Calu3 (cell line): ENCODE data around the gene FSTL1. TPM values are rescaled to one million over a fixed set of nuclear protein-coding genes. Genes with fewer than 3 reads are reported as not detected.

Experiments used
- BruUV-seq: library from RNA; stranded (reverse); fragments of 400-500 nt; replicated peaks from 2 replicates; lab custom pipeline; 2021; lab: Mats Ljungman, UMichigan
- CTCF ChIA-PET: fragments of 300-600 bp; sonication (Branson Sonifier 250); formaldehyde crosslinking; loops from one replicate; lab custom pipeline; 2022; ENCODE audit warnings: antibody characterized with exemption; lab: Charles Lee
- DNase-seq: peaks from one replicate; pipeline ENCODE4 v3.0.0; 2022
- H3K27ac Mint-ChIP-seq: one replicate; pipeline ENCODE4 v1.8.0; 2022; ENCODE audit warnings: mixed read lengths; ENCODE audit not compliant: unreplicated experiment
- H3K27me3 Mint-ChIP-seq: one replicate; pipeline ENCODE4 v1.8.0; 2022; ENCODE audit warnings: mixed read lengths; ENCODE audit not compliant: unreplicated experiment
- H3K36me3 Mint-ChIP-seq: one replicate; pipeline ENCODE4 v1.8.0; 2022; ENCODE audit warnings: mild to moderate bottlenecking, moderate library complexity, mixed read lengths; ENCODE audit not compliant: insufficient read depth, unreplicated experiment
- H3K4me1 Mint-ChIP-seq: one replicate; pipeline ENCODE4 v1.8.0; 2022; ENCODE audit warnings: mild to moderate bottlenecking, low read depth, mixed read lengths; ENCODE audit not compliant: unreplicated experiment
- H3K4me3 Mint-ChIP-seq: one replicate; pipeline ENCODE4 v1.8.0; 2022; ENCODE audit warnings: mild to moderate bottlenecking, low read depth, moderate library complexity, mixed read lengths; ENCODE audit not compliant: unreplicated experiment
- H3K9me3 Mint-ChIP-seq: one replicate; pipeline ENCODE4 v1.8.0; 2022; ENCODE audit warnings: low read depth, mixed read lengths; ENCODE audit not compliant: unreplicated experiment
- CTCF ChIP-seq: fragments of 200-600 bp; IDR thresholded peaks from one replicate; pipeline ENCODE4 v1.8.0; 2022; ENCODE audit warnings: antibody characterized with exemption; ENCODE audit not compliant: unreplicated experiment
- intact Hi-C: fragments of 100-400 bp; cut with micrococcal nuclease; formaldehyde crosslinking; loops from one replicate; pipeline ENCODE4 v1.10.0; 2022; ENCODE audit not compliant: unreplicated experiment
- total RNA-seq: library from RNA; stranded (reverse); gene quantifications from 2 replicates; pipeline ENCODE4 v1.2.3, GENCODE V29; 2022

The FSTL1 gene
- total RNA-seq, 1 experiment from 2014 or later, result 18.5 TPM

DNA sequence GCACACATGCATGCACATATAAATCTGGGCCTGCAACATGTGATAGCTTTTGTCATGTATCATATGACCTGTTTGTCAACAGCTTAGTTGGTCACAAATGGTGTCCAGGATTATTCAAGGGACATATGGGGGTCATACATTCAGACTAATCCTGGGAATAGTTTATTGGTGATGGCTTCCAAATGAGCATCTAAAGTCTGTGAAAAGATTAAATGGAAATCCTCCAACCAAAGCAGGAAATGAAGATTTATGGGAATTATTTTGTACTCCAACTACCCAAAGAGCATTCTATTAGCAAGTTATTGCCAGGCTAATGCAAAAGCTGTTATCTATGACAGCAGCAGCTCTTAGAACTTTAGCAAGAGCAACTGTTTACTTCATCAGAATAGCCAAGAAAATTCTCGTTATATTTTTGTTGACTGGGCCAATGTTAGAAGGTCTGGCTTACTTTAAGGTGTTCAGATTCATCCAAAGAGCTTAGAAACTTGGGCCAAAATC, 7.1 kb downstream of the FSTL1 start:
- CTCF ChIA-PET, result interaction anchor here (0.9 to 2.5 kb wide), 7 partner anchors 12 to 1037 kb away, joined by 3 to 13 read pairs (median 3); no protein-coding TSS in a partner anchor
- no peak overlapping the region for H3K4me3 Mint-ChIP-seq
- H3K4me1 Mint-ChIP-seq, result no peaks in the 10 kb centered on the region
- no peak overlapping the region for H3K27ac Mint-ChIP-seq
- intact Hi-C loops, result loop anchor here (1.0 kb wide), 1 partner anchor 24 kb away; no protein-coding TSS in a partner anchor
- no peaks in the 10 kb centered on the region for H3K36me3 Mint-ChIP-seq
- TF ChIP-seq CTCF, result no peak
- no peaks in the 10 kb centered on the region for H3K27me3 Mint-ChIP-seq
- no peak for DNase-seq
- no TSS peak for BruUV-seq
- H3K9me3 Mint-ChIP-seq, result no peaks in the 10 kb centered on the region

DNA sequence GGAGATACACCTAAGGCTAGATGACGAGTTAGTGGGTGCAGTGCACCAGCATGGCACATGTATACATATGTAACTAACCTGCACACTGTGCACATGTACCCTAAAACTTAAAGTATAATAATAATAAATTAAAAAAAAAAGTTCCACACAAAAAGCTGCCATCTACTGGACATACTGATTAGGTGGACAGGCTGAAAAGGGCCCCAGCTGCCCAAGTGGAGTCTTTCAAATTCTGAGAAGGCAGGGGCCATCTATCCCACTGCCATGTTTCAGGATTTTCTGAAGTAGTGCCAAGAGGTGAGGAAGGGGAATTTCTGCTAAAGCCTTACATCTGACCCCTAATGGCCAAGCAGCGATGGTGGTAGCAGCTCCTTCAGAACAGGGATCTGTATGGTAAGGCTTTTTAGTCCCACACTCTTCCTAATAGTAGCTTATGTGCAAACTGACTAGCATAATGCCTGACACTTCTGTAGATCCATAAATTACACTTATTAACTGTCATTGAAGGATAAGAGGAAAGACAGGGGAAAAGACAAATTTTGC, 7.7 kb downstream of the FSTL1 start:
- no peaks in the 10 kb centered on the region for H3K9me3 Mint-ChIP-seq
- H3K27ac Mint-ChIP-seq, result no peak overlapping the region
- no TSS peak for BruUV-seq

GRCh38 chr3:120441776-120442175, 9.0 kb downstream of the FSTL1 start:
- intact Hi-C loops, result no loop called here
- Mint-ChIP-seq H3K27ac (no peak overlapping the region), H3K4me1 (peaks cover 1% of the 10 kb centered on the region), H3K27me3 (no peaks in the 10 kb centered on the region), H3K36me3 (no peaks in the 10 kb centered on the region), H3K9me3 (no peaks in the 10 kb centered on the region), H3K4me3 (no peak overlapping the region)
- BruUV-seq, result no TSS peak
- no peak for DNase-seq
- no peak for TF ChIP-seq CTCF
- CTCF ChIA-PET, result no interaction called here

More for the DNA sequence above, 7.7 kb downstream of the FSTL1 start:
- intact Hi-C loops, result loop anchor here (1.0 kb wide), 1 partner anchor 24 kb away; no protein-coding TSS in a partner anchor
- CTCF ChIA-PET, result interaction anchor here (0.9 to 2.5 kb wide), 7 partner anchors 12 to 1038 kb away, joined by 3 to 13 read pairs (median 3); no protein-coding TSS in a partner anchor
- no peak for DNase-seq
- Mint-ChIP-seq H3K36me3 (no peaks in the 10 kb centered on the region), H3K4me1 (no peaks in the 10 kb centered on the region), H3K27me3 (no peaks in the 10 kb centered on the region), H3K4me3 (no peak overlapping the region)
- peak; percentile 16 for TF ChIP-seq CTCF

- H3K27ac Mint-ChIP-seq, result no peak overlapping the region
- CTCF ChIA-PET, result no interaction called here
- TF ChIP-seq CTCF, result no peak
- H3K4me1 Mint-ChIP-seq, result peaks cover 11% of the 10 kb centered on the region
- no peak for DNase-seq
- no peak overlapping the region for H3K4me3 Mint-ChIP-seq
- no peaks in the 10 kb centered on the region for H3K27me3 Mint-ChIP-seq
- H3K9me3 Mint-ChIP-seq, result no peaks in the 10 kb centered on the region
- H3K36me3 Mint-ChIP-seq, result no peaks in the 10 kb centered on the region
- intact Hi-C loops, result no loop called here
- BruUV-seq, result no TSS peak
Measured at GRCh38 chr3:120440762-120441161, 10.0 kb downstream of the FSTL1 start.
